GM12874 (cell line): ENCODE results near the gene ADH6.

Experiments used
- TF ChIP-seq, protein P1 (sequence below): IDR thresholded peaks from 2 replicates; pipeline ENCODE4 v1.5.1; 2011; ENCODE audit warnings: low read depth, mild to moderate bottlenecking, control low read depth, low read length, moderate library complexity; ENCODE audit not compliant: insufficient read depth

ADH6 gene

GRCh38 chr4:99219479-99219878 lies 433 bp upstream of the ADH6 start:
- TF ChIP-seq, protein P1, sequence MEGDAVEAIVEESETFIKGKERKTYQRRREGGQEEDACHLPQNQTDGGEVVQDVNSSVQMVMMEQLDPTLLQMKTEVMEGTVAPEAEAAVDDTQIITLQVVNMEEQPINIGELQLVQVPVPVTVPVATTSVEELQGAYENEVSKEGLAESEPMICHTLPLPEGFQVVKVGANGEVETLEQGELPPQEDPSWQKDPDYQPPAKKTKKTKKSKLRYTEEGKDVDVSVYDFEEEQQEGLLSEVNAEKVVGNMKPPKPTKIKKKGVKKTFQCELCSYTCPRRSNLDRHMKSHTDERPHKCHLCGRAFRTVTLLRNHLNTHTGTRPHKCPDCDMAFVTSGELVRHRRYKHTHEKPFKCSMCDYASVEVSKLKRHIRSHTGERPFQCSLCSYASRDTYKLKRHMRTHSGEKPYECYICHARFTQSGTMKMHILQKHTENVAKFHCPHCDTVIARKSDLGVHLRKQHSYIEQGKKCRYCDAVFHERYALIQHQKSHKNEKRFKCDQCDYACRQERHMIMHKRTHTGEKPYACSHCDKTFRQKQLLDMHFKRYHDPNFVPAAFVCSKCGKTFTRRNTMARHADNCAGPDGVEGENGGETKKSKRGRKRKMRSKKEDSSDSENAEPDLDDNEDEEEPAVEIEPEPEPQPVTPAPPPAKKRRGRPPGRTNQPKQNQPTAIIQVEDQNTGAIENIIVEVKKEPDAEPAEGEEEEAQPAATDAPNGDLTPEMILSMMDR = no peak

DNA sequence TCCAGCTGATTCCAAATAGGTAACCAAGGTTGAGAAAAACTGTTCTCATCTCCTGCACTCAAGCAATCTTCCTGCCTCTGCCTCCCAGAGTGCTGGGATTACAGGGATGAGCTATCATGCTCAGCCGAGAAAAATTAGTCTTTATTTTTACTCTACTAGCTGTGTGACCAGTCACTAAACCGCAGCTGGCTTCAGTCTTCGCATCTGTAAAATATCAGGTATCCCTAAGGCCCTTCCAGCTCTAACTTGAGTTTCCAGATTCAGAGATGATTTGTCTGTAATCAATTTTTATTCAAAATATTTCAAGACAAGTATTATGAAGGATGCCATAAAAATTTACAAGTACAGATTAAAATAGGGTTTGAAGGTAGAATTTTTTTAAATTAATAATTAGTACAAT lies 3.5 kb downstream of the ADH6 start:
- TF ChIP-seq, protein P1 = no peak

DNA sequence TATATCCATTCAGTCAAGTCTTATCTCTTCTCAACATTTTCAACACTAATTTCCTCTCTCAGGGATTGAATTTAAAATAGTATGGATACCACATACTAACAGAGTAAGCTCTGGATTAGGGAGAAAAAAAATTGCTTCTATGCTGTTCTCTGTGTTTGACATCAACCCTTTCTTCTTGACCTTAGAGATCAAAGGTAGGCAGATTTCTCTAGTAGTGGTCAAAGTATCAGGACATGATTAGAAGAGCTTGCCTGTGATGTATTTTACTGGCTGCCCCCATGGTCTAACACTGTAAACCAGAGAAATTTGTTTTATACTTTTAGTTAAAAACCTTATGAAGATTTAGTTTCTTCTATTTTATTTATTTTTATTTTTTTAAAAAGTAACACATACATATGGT lies 8.3 kb downstream of the ADH6 start:
- TF ChIP-seq, protein P1 = no peak

- TF ChIP-seq, protein P1 = no peak
These were observed 9.4 kb downstream of the ADH6 start for GRCh38 chr4:99209671-99210070.

GRCh38 chr4:99208719-99209075 lies 10.3 kb downstream of the ADH6 start:
- TF ChIP-seq, protein P1 = no peak

GRCh38 chr4:99207911-99208718 lies 10.9 kb downstream of the ADH6 start:
- TF ChIP-seq, protein P1 = no peak

GRCh38 chr4:99207069-99207743 lies 11.8 kb downstream of the ADH6 start:
- TF ChIP-seq, protein P1 = no peak
